ENCODE results near the gene TPCN1. TPM values are rescaled to one million over a fixed set of nuclear protein-coding genes. Genes with fewer than 3 reads are reported as not detected.

TPCN1 gene
- total RNA-seq, 1 donor from 2014 or later: 39.5 TPM

DNA sequence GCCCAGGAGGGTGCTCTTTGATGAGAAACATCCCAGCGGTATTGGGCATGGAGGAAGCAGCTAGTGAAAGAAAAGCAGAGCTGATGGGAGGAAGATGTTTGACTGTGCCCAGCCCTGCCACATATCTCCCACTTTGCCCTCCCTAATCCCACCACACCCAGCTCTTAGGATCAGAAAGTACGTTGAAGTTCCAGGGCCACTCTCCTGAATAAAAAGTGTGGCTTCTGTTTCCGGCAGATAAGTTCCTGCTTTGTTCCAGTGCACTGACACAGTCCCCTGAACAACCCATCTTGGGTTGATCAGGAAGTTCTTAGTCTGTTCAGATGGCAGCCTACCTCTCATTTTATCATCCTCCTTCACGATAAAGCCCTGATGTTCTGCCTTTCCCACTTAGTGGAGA is 16.5 kb downstream of the TPCN1 start:
- DNase-seq (ENCODE audit: extremely low spot score in 2 of 2): no peak
- intact Hi-C loops (cut with DNase I): no loop called here
- Histone ChIP-seq H3K27ac (no peak overlapping the region), H3K36me3 (peaks cover 0 to 16% of the 10 kb centered on the region in 2 donors), H3K9me3 (no peaks in the 10 kb centered on the region), H3K4me1 (peaks cover 62% of the 10 kb centered on the region), H3K4me3 (no peak overlapping the region), H3K27me3 (no peaks in the 10 kb centered on the region)
- TF ChIP-seq POLR2A (IDR thresholded peaks at IDR 0.05): no peak
- no peak for TF ChIP-seq POLR2AphosphoS5 (IDR thresholded peaks at IDR 0.05; ENCODE audit: insufficient read depth in 1 of 2, low read depth in 1 of 2)
- TF ChIP-seq, protein P1, sequence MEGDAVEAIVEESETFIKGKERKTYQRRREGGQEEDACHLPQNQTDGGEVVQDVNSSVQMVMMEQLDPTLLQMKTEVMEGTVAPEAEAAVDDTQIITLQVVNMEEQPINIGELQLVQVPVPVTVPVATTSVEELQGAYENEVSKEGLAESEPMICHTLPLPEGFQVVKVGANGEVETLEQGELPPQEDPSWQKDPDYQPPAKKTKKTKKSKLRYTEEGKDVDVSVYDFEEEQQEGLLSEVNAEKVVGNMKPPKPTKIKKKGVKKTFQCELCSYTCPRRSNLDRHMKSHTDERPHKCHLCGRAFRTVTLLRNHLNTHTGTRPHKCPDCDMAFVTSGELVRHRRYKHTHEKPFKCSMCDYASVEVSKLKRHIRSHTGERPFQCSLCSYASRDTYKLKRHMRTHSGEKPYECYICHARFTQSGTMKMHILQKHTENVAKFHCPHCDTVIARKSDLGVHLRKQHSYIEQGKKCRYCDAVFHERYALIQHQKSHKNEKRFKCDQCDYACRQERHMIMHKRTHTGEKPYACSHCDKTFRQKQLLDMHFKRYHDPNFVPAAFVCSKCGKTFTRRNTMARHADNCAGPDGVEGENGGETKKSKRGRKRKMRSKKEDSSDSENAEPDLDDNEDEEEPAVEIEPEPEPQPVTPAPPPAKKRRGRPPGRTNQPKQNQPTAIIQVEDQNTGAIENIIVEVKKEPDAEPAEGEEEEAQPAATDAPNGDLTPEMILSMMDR (IDR thresholded peaks at IDR 0.05): no peak

DNA sequence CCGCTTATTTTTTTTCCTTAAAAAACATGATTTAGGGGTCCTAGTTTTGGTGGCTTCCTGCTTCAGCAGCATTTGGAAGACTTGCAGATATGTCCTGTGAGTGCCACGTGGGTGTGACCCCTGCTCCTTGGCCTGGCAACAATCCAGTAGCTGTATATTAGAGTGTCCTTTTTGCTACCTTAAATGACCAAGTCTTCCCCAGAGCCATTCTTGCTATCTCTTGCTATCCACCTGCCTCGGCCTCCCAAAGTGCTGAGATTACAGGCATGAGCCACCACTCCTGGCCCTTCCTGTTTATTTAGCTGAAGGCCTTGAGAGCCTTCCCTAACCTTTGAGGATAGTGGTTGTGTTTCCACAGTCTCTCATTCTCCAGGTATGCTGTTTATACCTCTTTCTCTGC is 17.0 kb downstream of the TPCN1 start:
- peak overlapping the region; percentile 91 for H3K27ac ChIP-seq

DNA sequence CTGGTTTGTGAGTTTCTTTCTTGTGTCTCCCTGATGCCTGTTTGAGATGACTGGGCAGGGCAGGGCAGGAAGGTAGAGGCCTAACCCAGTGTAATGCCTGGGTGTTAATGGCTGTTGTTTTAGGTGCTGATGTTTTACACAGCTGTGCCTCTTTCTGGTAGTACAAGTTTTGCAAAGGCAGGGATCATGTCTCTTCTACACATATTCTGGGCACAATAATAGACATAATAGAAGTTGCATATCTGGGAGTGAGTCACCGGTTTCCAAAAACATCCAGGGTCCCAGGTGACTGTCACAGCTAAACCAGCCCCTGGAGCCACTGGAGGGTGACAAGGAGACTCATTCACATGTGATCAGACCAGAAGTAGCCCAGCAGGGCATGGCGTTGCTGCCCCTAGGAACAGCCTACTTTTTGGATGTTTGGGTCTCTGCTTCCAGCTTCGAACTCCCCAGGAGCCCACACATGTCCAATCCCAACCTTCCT is 18.1 kb downstream of the TPCN1 start:
- Histone ChIP-seq H3K27ac (peak overlapping the region; percentile 91), H3K4me1 (peaks cover 76% of the 10 kb centered on the region), H3K4me3 (peak overlapping the region in 1 of 2 donors; percentile 4), H3K36me3 (peaks cover 0 to 2% of the 10 kb centered on the region in 2 donors), H3K9me3 (no peaks in the 10 kb centered on the region), H3K27me3 (no peaks in the 10 kb centered on the region)
- TF ChIP-seq, protein P1 (IDR thresholded peaks at IDR 0.05): no peak
- no peak for TF ChIP-seq POLR2A (IDR thresholded peaks at IDR 0.05)
- peak in 1 of 2 donors; percentile 30 for TF ChIP-seq POLR2AphosphoS5 (IDR thresholded peaks at IDR 0.05; ENCODE audit: insufficient read depth in 1 of 2, low read depth in 1 of 2)
- intact Hi-C loops (cut with DNase I): no loop called here
- no peak for DNase-seq (ENCODE audit: extremely low spot score in 2 of 2)

More for the DNA sequence above, 17.0 kb downstream of the TPCN1 start:
- DNase-seq (ENCODE audit: extremely low spot score in 2 of 2): no peak
- no peaks in the 10 kb centered on the region for H3K27me3 ChIP-seq
- H3K4me3 ChIP-seq: no peak overlapping the region
- H3K36me3 ChIP-seq: peaks cover 0 to 12% of the 10 kb centered on the region in 2 donors
- peaks cover 66% of the 10 kb centered on the region for H3K4me1 ChIP-seq
- intact Hi-C loops (cut with DNase I): no loop called here
- TF ChIP-seq POLR2AphosphoS5 (IDR thresholded peaks at IDR 0.05; ENCODE audit: insufficient read depth in 1 of 2, low read depth in 1 of 2) (no peak), POLR2A (IDR thresholded peaks at IDR 0.05) (no peak)
- TF ChIP-seq, protein P1 (IDR thresholded peaks at IDR 0.05): no peak
- H3K9me3 ChIP-seq: no peaks in the 10 kb centered on the region

DNA sequence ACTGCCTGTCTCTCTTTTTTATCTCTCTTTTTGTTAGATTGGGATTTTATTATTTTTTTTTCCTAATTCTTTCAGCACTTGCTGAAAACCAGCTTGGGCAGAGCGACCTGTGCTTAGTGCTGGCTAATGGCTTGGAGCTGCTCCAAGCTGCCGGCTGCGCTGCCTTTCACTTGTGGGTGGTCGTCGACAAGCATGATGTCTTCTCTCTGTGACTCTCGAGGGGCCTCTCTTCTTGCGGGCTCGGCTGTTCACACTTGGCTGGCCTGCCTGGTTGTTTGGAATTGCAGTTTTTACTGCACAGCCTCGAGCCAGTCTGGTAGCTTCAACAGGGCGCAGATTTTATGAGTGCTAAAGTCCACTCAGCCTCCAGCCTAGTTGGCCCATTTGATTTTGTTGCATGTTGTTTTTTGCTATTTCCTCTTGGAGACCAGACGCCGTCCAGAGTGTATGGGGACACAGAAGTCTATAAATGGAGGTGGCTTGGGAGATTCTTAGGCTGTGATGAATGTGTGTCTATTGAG is 18.6 kb downstream of the TPCN1 start:
- intact Hi-C loops (cut with DNase I): no loop called here

DNA sequence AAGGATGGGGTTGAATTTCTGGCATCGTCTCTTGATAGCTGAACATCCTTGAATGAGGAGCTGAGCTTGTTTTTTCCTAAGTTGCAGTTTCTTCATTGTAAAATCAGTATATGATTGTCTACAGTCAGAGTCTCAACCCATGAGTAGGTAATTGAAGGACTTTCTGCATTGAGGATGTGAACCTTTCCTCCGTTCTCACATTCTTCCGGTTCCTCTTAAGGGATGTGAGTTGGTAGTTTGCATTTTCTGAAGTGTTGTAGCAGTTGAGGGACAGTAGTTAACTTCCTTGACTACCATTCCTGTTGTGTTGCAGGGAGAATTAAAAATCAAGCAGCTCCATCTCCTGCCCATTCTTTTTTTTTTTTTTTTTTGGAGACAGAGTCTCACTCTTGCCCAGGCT is 19.1 kb downstream of the TPCN1 start:
- intact Hi-C loops (cut with DNase I): no loop called here
- Histone ChIP-seq H3K36me3 (no peaks in the 10 kb centered on the region), H3K27me3 (no peaks in the 10 kb centered on the region), H3K27ac (peak overlapping the region; percentile 91), H3K9me3 (no peaks in the 10 kb centered on the region), H3K4me1 (peaks cover 86% of the 10 kb centered on the region), H3K4me3 (no peak overlapping the region)
- no peak for DNase-seq (ENCODE audit: extremely low spot score in 2 of 2)
- no peak for TF ChIP-seq POLR2AphosphoS5 (IDR thresholded peaks at IDR 0.05; ENCODE audit: insufficient read depth in 1 of 2, low read depth in 1 of 2)

More for the DNA sequence above, 18.6 kb downstream of the TPCN1 start:
- TF ChIP-seq, protein P1 (IDR thresholded peaks at IDR 0.05): no peak
- TF ChIP-seq POLR2A (IDR thresholded peaks at IDR 0.05) (no peak), POLR2AphosphoS5 (IDR thresholded peaks at IDR 0.05; ENCODE audit: insufficient read depth in 1 of 2, low read depth in 1 of 2) (no peak)
- Histone ChIP-seq H3K36me3 (no peaks in the 10 kb centered on the region), H3K9me3 (no peaks in the 10 kb centered on the region), H3K4me1 (peaks cover 81% of the 10 kb centered on the region), H3K4me3 (peak overlapping the region in 1 of 2 donors; percentile 4), H3K27me3 (no peaks in the 10 kb centered on the region), H3K27ac (peak overlapping the region; percentile 91)
- DNase-seq (ENCODE audit: extremely low spot score in 2 of 2): no peak
